Measurements from ENCODE around the gene MEF2C. TPM values are rescaled to one million over a fixed set of nuclear protein-coding genes. Genes with fewer than 3 reads are reported as not detected.
A peak's percentile ranks its signal among the peaks of the same experiment; 100 is the strongest.

The MEF2C gene
- total RNA-seq, 1 experiment from 2014 or later, result 1.7 TPM

DNA sequence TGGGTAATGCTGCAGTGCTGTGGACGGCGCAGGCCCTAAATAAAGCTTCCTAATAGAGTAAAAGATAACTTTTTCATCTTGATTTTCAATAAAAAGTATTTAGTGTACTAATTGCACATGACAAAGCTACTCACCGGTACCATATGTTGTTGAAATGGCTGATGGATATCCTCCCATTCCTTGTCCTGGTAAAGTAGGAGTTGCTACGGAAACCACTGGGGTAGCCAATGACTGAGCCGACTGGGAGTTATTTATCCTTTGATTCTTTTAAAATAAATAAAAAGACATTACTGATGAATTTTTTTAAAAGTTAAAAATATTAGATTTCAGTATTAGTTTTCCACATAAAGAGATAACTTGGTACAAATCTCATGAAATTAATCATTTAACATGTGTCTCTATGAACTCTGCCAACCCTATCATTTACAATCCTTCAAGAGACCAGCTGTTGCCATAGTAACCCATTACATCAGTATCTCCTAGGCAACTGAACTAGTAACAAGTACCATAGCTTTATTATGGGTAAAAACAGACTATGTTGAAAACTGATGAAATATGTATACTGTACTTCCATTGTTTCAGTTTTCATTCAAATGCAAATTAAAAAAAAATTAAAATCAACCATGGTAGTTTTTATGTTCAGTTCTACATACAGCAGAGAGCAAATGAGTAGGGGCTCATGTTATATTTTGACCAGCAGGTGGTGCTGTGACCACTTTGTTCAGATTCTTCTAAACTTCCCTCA lies 153.7 kb downstream of the MEF2C start:
- peak; percentile 65 for DNase-seq (ENCODE audit: low spot score)
- no peak overlapping the region for H3K4me3 Mint-ChIP-seq
- peaks cover 24% of the 10 kb centered on the region for H3K4me1 Mint-ChIP-seq
- no peaks in the 10 kb centered on the region for H3K36me3 Mint-ChIP-seq
- peak; percentile 77 for ATAC-seq
- no peaks in the 10 kb centered on the region for H3K9me3 Mint-ChIP-seq
- TF ChIP-seq ZNF396 (CRISPR knock-in tag; IDR thresholded peaks at IDR 0.05; ENCODE audit: borderline replicate concordance), result no peak
- TF ChIP-seq, protein P1, sequence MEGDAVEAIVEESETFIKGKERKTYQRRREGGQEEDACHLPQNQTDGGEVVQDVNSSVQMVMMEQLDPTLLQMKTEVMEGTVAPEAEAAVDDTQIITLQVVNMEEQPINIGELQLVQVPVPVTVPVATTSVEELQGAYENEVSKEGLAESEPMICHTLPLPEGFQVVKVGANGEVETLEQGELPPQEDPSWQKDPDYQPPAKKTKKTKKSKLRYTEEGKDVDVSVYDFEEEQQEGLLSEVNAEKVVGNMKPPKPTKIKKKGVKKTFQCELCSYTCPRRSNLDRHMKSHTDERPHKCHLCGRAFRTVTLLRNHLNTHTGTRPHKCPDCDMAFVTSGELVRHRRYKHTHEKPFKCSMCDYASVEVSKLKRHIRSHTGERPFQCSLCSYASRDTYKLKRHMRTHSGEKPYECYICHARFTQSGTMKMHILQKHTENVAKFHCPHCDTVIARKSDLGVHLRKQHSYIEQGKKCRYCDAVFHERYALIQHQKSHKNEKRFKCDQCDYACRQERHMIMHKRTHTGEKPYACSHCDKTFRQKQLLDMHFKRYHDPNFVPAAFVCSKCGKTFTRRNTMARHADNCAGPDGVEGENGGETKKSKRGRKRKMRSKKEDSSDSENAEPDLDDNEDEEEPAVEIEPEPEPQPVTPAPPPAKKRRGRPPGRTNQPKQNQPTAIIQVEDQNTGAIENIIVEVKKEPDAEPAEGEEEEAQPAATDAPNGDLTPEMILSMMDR (IDR thresholded peaks at IDR 0.05), result peak; percentile 65
- ChIA-PET POLR2A (no interaction called here), CTCF (interaction anchor here (0.5 to 3.0 kb wide), 31 partner anchors 8 to 1622 kb away, joined by 3 to 14 read pairs (median 4); partner anchors contain the start of gene MEF2C)
- H3K27ac Mint-ChIP-seq, result no peak overlapping the region
- no peaks in the 10 kb centered on the region for H3K27me3 Mint-ChIP-seq (ENCODE audit: low read depth)

- Mint-ChIP-seq H3K4me1 (peaks cover 29% of the 10 kb centered on the region), H3K9me3 (no peaks in the 10 kb centered on the region), H3K27ac (no peak overlapping the region), H3K27me3 (ENCODE audit: low read depth) (peaks cover 7% of the 10 kb centered on the region), H3K4me3 (no peak overlapping the region), H3K36me3 (no peaks in the 10 kb centered on the region)
- TF ChIP-seq, protein P1 (IDR thresholded peaks at IDR 0.05), result peak; percentile 45
- TF ChIP-seq ZNF219 (CRISPR knock-in tag; IDR thresholded peaks at IDR 0.05; ENCODE audit: borderline replicate concordance), result no peak
- ChIA-PET POLR2A (no interaction called here), CTCF (interaction anchor here (0.6 to 3.0 kb wide), 33 partner anchors 10 to 1434 kb away, joined by 3 to 14 read pairs (median 3); partner anchors contain the start of gene MEF2C)
- ATAC-seq (no peak), DNase-seq (ENCODE audit: low spot score) (no peak)
Measured at GRCh38 chr5:88727705-88728313, 155.2 kb downstream of the MEF2C start.

DNA sequence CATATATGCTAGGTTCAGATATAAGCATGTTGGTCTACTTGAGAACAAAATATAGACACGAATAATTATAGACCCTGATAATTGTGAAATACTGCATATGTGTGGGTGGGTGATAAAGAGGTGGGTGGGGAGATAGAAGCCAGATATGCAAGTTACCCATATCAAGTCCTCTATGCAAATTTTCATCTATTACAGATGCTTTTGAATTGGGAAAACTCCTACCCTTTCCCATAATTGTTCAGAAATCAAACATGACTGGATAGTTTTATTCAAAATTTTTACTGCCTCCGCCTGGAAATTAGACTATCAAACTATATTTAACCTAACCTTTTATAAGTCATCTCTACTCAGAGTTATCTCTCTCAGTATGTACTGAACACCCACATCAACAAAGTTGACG lies 157.5 kb downstream of the MEF2C start:
- DNase-seq (ENCODE audit: low spot score), result no peak
- H3K36me3 Mint-ChIP-seq, result no peaks in the 10 kb centered on the region
- H3K4me3 Mint-ChIP-seq, result no peak overlapping the region
- H3K9me3 Mint-ChIP-seq, result no peaks in the 10 kb centered on the region
- TF ChIP-seq ELF4 (CRISPR knock-in tag; IDR thresholded peaks at IDR 0.05; ENCODE audit: low read depth), result no peak
- TF ChIP-seq, protein P2, sequence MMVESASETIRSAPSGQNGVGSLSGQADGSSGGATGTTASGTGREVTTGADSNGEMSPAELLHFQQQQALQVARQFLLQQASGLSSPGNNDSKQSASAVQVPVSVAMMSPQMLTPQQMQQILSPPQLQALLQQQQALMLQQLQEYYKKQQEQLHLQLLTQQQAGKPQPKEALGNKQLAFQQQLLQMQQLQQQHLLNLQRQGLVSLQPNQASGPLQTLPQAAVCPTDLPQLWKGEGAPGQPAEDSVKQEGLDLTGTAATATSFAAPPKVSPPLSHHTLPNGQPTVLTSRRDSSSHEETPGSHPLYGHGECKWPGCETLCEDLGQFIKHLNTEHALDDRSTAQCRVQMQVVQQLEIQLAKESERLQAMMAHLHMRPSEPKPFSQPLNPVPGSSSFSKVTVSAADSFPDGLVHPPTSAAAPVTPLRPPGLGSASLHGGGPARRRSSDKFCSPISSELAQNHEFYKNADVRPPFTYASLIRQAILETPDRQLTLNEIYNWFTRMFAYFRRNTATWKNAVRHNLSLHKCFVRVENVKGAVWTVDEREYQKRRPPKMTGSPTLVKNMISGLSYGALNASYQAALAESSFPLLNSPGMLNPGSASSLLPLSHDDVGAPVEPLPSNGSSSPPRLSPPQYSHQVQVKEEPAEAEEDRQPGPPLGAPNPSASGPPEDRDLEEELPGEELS (CRISPR knock-in tag; IDR thresholded peaks at IDR 0.05), result no peak
- no peak for TF ChIP-seq NR1H2 (CRISPR knock-in tag; IDR thresholded peaks at IDR 0.05)
- TF ChIP-seq USF2 (CRISPR knock-in tag; IDR thresholded peaks at IDR 0.05), result no peak
- TF ChIP-seq FOXP1 (CRISPR knock-in tag; IDR thresholded peaks at IDR 0.05; ENCODE audit: borderline replicate concordance), result no peak
- TF ChIP-seq CREM (CRISPR knock-in tag; IDR thresholded peaks at IDR 0.05), result no peak
- TF ChIP-seq RORB (CRISPR knock-in tag; IDR thresholded peaks at IDR 0.05), result no peak
- no peak for TF ChIP-seq ESRRA (CRISPR knock-in tag; IDR thresholded peaks at IDR 0.05; ENCODE audit: borderline replicate concordance)
- TF ChIP-seq E2F1 (CRISPR knock-in tag; IDR thresholded peaks at IDR 0.05), result no peak
- TF ChIP-seq, protein P3, sequence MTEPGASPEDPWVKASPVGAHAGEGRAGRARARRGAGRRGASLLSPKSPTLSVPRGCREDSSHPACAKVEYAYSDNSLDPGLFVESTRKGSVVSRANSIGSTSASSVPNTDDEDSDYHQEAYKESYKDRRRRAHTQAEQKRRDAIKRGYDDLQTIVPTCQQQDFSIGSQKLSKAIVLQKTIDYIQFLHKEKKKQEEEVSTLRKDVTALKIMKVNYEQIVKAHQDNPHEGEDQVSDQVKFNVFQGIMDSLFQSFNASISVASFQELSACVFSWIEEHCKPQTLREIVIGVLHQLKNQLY (CRISPR knock-in tag; IDR thresholded peaks at IDR 0.05), result no peak
- TF ChIP-seq GABPB1 (CRISPR knock-in tag; IDR thresholded peaks at IDR 0.05), result no peak
- no peak for TF ChIP-seq IRF2 (CRISPR knock-in tag; IDR thresholded peaks at IDR 0.05; ENCODE audit: borderline replicate concordance, low read depth)
- TF ChIP-seq, protein P4, sequence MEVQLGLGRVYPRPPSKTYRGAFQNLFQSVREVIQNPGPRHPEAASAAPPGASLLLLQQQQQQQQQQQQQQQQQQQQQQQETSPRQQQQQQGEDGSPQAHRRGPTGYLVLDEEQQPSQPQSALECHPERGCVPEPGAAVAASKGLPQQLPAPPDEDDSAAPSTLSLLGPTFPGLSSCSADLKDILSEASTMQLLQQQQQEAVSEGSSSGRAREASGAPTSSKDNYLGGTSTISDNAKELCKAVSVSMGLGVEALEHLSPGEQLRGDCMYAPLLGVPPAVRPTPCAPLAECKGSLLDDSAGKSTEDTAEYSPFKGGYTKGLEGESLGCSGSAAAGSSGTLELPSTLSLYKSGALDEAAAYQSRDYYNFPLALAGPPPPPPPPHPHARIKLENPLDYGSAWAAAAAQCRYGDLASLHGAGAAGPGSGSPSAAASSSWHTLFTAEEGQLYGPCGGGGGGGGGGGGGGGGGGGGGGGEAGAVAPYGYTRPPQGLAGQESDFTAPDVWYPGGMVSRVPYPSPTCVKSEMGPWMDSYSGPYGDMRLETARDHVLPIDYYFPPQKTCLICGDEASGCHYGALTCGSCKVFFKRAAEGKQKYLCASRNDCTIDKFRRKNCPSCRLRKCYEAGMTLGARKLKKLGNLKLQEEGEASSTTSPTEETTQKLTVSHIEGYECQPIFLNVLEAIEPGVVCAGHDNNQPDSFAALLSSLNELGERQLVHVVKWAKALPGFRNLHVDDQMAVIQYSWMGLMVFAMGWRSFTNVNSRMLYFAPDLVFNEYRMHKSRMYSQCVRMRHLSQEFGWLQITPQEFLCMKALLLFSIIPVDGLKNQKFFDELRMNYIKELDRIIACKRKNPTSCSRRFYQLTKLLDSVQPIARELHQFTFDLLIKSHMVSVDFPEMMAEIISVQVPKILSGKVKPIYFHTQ (CRISPR knock-in tag; IDR thresholded peaks at IDR 0.05), result no peak
- peaks cover 27% of the 10 kb centered on the region for H3K4me1 Mint-ChIP-seq
- H3K27me3 Mint-ChIP-seq (ENCODE audit: low read depth), result peaks cover 19% of the 10 kb centered on the region
- ChIA-PET POLR2A (no interaction called here), CTCF (interaction anchor here (0.8 to 4.6 kb wide), 4 partner anchors 12 to 944 kb away, joined by 3 to 34 read pairs (median 10); no protein-coding TSS in a partner anchor)
- no peak for ATAC-seq
- H3K27ac Mint-ChIP-seq, result no peak overlapping the region
